Trophoblast cell (in vitro differentiated cells and primary cell): ENCODE results near the gene CELA2A.
"Not testable (repeated sequence)": the region's sequence is repeated elsewhere in the genome, so short reads cannot be mapped to it uniquely, and the experiment has no call there.

Experiments used
- DNase-seq, 2 donors: peaks; one replicate each; pipeline ENCODE4 v3.0.0-alpha.2; 2016
- H2AFZ ChIP-seq: 2 replicates; pipeline ENCODE4 v1.6.1; 2013; ENCODE audit warnings: low read length, moderate library complexity, mild to moderate bottlenecking; ENCODE audit not compliant: insufficient read depth, poor library complexity
- H2AK5ac ChIP-seq: 2 replicates; pipeline ENCODE4 v1.6.1; 2013; ENCODE audit warnings: mild to moderate bottlenecking, low read length
- H2BK120ac ChIP-seq: 2 replicates; pipeline ENCODE4 v1.6.1; 2013; ENCODE audit warnings: low read length, mild to moderate bottlenecking, moderate library complexity; ENCODE audit not compliant: insufficient read depth, poor library complexity
- H2BK12ac ChIP-seq: 2 replicates; pipeline ENCODE4 v1.6.1; 2013; ENCODE audit warnings: mild to moderate bottlenecking, low read length, moderate library complexity
- H2BK5ac ChIP-seq: 2 replicates; pipeline ENCODE4 v1.6.1; 2013; ENCODE audit warnings: low read length, low read depth, moderate library complexity, mild to moderate bottlenecking; ENCODE audit not compliant: poor library complexity
- H3K14ac ChIP-seq: 2 replicates; pipeline ENCODE4 v1.6.1; 2013; ENCODE audit warnings: mild to moderate bottlenecking, low read length
- H3K18ac ChIP-seq: 2 replicates; pipeline ENCODE4 v1.6.1; 2013; ENCODE audit warnings: mild to moderate bottlenecking, low read length
- H3K23ac ChIP-seq: 2 replicates; pipeline ENCODE4 v1.6.1; 2013; ENCODE audit warnings: low read length
- H3K27ac ChIP-seq: 2 replicates; pipeline ENCODE4 v1.5.1; 2013; ENCODE audit warnings: low read depth, mild to moderate bottlenecking, inconsistent platforms, low read length, moderate library complexity
- H3K27me3 ChIP-seq: 2 replicates; pipeline ENCODE4 v1.6.1; 2013; ENCODE audit warnings: inconsistent platforms, mild to moderate bottlenecking, low read length, moderate library complexity; ENCODE audit not compliant: insufficient read depth
- H3K36me3 ChIP-seq, 2 experiments: 1 replicate in 1 of 2; 2 replicates in 1 of 2; pipeline ENCODE4 v1.6.1; 2013; ENCODE audit warnings: low read length in 2 of 2, mild to moderate bottlenecking in 2 of 2, moderate library complexity in 1 of 2; ENCODE audit not compliant: insufficient read depth in 2 of 2, control insufficient read depth in 1 of 2
- H3K4ac ChIP-seq: 2 replicates; pipeline ENCODE4 v1.6.1; 2013; ENCODE audit warnings: low read depth, mild to moderate bottlenecking, low read length, moderate library complexity
- H3K4me1 ChIP-seq, 2 experiments: 1 replicate in 1 of 2; 2 replicates in 1 of 2; pipeline ENCODE4 v1.6.1; 2013; ENCODE audit warnings: low read length in 2 of 2, mild to moderate bottlenecking in 2 of 2, moderate library complexity in 1 of 2; ENCODE audit not compliant: insufficient read depth in 2 of 2, control insufficient read depth in 1 of 2
- H3K4me2 ChIP-seq: 2 replicates; pipeline ENCODE4 v1.6.1; 2013; ENCODE audit warnings: inconsistent platforms, mild to moderate bottlenecking, low read length, moderate library complexity
- H3K4me3 ChIP-seq: 2 replicates; pipeline ENCODE4 v1.5.1; 2013; ENCODE audit warnings: mild to moderate bottlenecking, low read depth, low read length, inconsistent platforms
- H3K79me1 ChIP-seq: one replicate; pipeline ENCODE4 v1.6.1; 2013; ENCODE audit warnings: low read length
- H3K79me2 ChIP-seq: 2 replicates; pipeline ENCODE4 v1.6.1; 2013; ENCODE audit warnings: low read length, mild to moderate bottlenecking; ENCODE audit not compliant: control insufficient read depth, insufficient read depth, poor library complexity
- H3K9ac ChIP-seq: 2 replicates; pipeline ENCODE4 v1.6.1; 2013; ENCODE audit warnings: mild to moderate bottlenecking, low read length
- H3K9me3 ChIP-seq: 2 replicates; pipeline ENCODE4 v1.6.1; 2013; ENCODE audit warnings: low read depth, mild to moderate bottlenecking, control low read depth, inconsistent platforms, low read length; ENCODE audit not compliant: insufficient read depth
- H4K12ac ChIP-seq: 2 replicates; pipeline ENCODE4 v1.6.1; 2013; ENCODE audit warnings: low read depth, mild to moderate bottlenecking, low read length, moderate library complexity
- H4K8ac ChIP-seq: 2 replicates; pipeline ENCODE4 v1.6.1; 2013; ENCODE audit warnings: low read depth, mild to moderate bottlenecking, low read length, moderate library complexity
- H4K91ac ChIP-seq: one replicate; pipeline ENCODE4 v1.6.1; 2013; ENCODE audit warnings: low read depth, mild to moderate bottlenecking, low read length, moderate library complexity
- WGBS: extraction: QIAGEN DNeasy Blood & Tissue Kit; methylation state at CpG from one replicate; pipeline ENCODE4 v1.1.7; 2013; ENCODE audit warnings: missing lambda C conversion rate; ENCODE audit not compliant: insufficient read length, insufficient coverage; ENCODE audit errors: extremely low coverage; 5-methylcytosine and 5-hydroxymethylcytosine counted together

The CELA2A gene

DNA sequence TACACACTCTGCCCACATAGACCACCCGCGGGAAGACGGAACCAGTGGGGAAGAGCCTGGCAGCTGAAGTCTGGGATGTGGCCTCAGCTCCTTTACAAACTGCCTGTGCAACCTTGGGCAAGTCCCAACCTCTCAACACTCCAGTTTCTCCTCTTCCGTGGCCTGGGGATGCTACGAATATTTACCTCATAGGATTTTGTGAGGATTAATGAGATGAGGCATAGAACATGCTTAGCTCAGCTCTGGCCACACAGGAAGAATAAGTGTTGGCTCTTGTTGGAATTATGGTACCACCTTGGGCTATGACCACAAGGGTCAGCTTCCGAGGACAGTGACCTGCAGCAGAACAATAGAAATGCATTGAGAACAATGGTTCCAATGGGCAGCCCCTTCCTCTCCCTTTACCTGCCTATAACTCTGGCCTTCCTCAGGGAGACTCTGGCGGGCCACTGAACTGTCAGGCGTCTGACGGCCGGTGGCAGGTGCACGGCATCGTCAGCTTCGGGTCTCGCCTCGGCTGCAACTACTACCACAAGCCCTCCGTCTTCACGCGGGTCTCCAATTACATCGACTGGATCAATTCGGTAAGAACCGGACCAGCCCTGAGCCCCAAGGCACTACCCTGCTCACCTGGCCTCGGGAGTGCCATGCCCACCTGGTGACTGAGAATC is 10.6 kb downstream of the CELA2A start:
- H3K36me3 ChIP-seq, H3K23ac ChIP-seq, H2AFZ ChIP-seq, H4K91ac ChIP-seq, H3K27ac ChIP-seq, H4K8ac ChIP-seq, H3K18ac ChIP-seq, H2BK120ac ChIP-seq, H2BK5ac ChIP-seq, H3K4me3 ChIP-seq, H3K27me3 ChIP-seq, H3K4me2 ChIP-seq, DNase-seq, H3K4me1 ChIP-seq, H2AK5ac ChIP-seq, H3K4ac ChIP-seq, H3K79me2 ChIP-seq, H3K9me3 ChIP-seq, H3K14ac ChIP-seq, H3K79me1 ChIP-seq, H3K9ac ChIP-seq, H2BK12ac ChIP-seq, H4K12ac ChIP-seq: not testable (repeated sequence)
- no CpG with 5 or more reads among the region's 22 CpGs for WGBS

DNA sequence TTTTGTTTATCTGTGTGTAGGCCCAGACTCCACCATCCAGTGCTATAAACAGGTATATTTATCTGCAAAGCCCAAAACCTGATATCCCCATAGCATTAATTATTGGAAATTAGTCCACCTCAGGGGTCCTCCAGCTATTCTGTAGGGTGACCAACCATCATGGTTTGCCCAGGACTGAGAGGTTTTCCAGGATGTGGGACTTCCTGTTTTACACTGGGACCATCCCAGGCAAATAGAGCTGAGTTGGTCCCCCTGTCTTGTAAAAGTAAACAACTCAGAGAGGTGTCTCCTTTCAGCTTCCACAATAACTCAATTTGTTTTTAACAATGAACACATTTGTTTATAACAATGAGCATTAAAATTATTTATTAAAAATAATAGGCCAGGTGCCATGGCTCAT is 11.6 kb downstream of the CELA2A start:
- Histone ChIP-seq H3K79me1 (no peaks in the 10 kb centered on the region), H2AK5ac (no peak overlapping the region), H3K4ac (no peak overlapping the region), H3K4me2 (no peak overlapping the region), H4K91ac (no peak overlapping the region), H3K36me3 (no peaks in the 10 kb centered on the region), H3K9ac (no peak overlapping the region), H3K9me3 (peaks cover 3% of the 10 kb centered on the region), H3K27ac (no peak overlapping the region), H2BK120ac (no peak overlapping the region), H2AFZ (no peak overlapping the region), H3K14ac (no peak overlapping the region), H3K79me2 (no peaks in the 10 kb centered on the region), H2BK12ac (no peak overlapping the region), H3K4me1 (peaks cover 0 to under 1% of the 10 kb centered on the region in 2 experiments), H2BK5ac (no peak overlapping the region), H3K18ac (no peak overlapping the region), H3K23ac (no peak overlapping the region), H3K4me3 (no peak overlapping the region), H4K12ac (no peak overlapping the region), H3K27me3 (no peaks in the 10 kb centered on the region), H4K8ac (no peak overlapping the region)
- no peak for DNase-seq

DNA sequence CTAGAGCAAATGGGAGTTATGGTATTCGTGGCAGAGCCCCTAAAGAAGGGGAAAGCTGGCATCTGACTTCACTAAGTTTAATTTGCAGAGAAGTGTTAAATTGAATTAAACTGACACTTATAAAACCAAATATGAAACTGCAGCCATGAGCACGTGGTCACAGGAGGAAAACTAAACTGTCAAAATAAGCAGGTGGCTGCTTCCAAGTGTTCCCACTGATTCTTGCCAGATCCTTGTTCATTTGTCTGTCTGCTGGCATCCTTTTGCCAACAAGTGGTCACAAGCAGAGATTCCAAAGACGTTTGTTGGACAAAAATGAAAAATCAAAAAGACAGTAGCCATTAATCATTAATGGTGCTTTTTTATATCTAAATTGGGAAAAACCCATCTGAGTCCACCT is 12.8 kb downstream of the CELA2A start:
- no peak overlapping the region for H2AFZ ChIP-seq
- no peaks in the 10 kb centered on the region for H3K27me3 ChIP-seq
- H3K4ac ChIP-seq, result no peak overlapping the region
- no peak overlapping the region for H3K23ac ChIP-seq
- WGBS, result no CpG with 5 or more reads among the region's 3 CpGs
- H4K91ac ChIP-seq, result no peak overlapping the region
- H3K27ac ChIP-seq, result no peak overlapping the region
- H3K4me3 ChIP-seq, result no peak overlapping the region
- H3K4me2 ChIP-seq, result no peak overlapping the region
- H2BK5ac ChIP-seq, result no peak overlapping the region
- no peak overlapping the region for H3K14ac ChIP-seq
- H2BK120ac ChIP-seq, result no peak overlapping the region
- no peaks in the 10 kb centered on the region for H3K4me1 ChIP-seq
- no peak for DNase-seq
- no peak overlapping the region for H4K8ac ChIP-seq
- no peak overlapping the region for H3K9ac ChIP-seq
- no peaks in the 10 kb centered on the region for H3K36me3 ChIP-seq
- no peak overlapping the region for H4K12ac ChIP-seq
- H3K18ac ChIP-seq, result no peak overlapping the region
- no peak overlapping the region for H2AK5ac ChIP-seq
- no peak overlapping the region for H2BK12ac ChIP-seq
- peaks cover 3% of the 10 kb centered on the region for H3K9me3 ChIP-seq
- H3K79me1 ChIP-seq, result no peaks in the 10 kb centered on the region
- no peaks in the 10 kb centered on the region for H3K79me2 ChIP-seq

DNA sequence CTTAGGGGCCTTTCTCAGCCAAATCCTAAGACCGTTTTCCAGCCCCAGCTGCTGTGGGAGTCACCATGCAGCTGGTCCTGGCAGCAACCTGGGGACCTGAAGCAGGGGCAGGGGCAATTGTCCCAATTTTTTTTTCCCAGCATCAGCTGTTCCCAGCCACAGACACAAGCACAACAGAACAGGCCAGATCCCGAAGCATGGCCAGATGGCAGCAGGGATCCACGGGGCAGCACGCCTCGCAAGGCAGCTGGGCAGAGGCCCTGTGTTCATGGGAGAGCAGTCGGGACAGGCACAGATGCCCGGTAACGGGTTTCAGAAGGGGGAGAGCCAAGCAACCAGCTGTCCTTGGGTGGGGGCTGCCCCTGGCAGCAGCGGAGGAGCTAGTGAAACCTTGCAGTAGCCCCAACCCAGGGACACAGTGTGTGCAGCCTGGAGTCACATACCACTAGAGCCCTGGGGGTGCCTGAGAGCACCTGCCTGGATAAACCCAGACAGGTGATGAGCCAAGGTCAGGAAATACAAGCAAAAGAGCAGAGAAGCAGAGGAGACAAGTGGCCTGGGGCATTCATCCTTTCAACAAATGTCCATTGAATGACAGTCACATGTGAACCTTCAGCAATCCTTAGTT is 13.4 kb downstream of the CELA2A start:
- H2AFZ ChIP-seq, H3K9ac ChIP-seq, H3K4me3 ChIP-seq, H4K8ac ChIP-seq, H3K36me3 ChIP-seq, H3K14ac ChIP-seq, H4K12ac ChIP-seq, H4K91ac ChIP-seq, H2BK12ac ChIP-seq, H2BK5ac ChIP-seq, H3K23ac ChIP-seq, H3K4ac ChIP-seq, H3K27ac ChIP-seq, H3K27me3 ChIP-seq, H3K79me1 ChIP-seq, H2BK120ac ChIP-seq, H3K18ac ChIP-seq, H2AK5ac ChIP-seq, DNase-seq, H3K79me2 ChIP-seq, H3K4me1 ChIP-seq, H3K4me2 ChIP-seq, H3K9me3 ChIP-seq: not testable (repeated sequence)
- WGBS, result no CpG with 5 or more reads among the region's 9 CpGs
